ENCODE data around the gene MCOLN3.

DNA sequence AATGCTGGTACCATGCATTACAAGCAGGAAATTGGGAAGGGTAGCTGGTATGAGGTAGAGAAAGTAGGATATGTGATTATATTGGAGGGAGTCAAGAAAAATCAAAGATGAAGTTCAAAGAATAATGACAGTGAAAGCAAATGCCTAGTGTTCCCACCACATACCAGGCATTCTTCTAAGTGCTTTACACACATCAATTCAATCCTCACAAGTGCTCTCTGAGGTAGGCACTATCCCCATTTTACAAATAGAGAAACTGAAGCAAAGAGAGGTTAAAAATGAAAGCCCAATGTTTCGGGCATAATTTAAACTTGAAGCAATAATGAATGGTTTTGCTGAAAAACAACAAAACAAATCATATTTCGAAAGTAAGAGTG is 40.1 kb upstream of the MCOLN3 start:
- TF ChIP-seq, protein P1, sequence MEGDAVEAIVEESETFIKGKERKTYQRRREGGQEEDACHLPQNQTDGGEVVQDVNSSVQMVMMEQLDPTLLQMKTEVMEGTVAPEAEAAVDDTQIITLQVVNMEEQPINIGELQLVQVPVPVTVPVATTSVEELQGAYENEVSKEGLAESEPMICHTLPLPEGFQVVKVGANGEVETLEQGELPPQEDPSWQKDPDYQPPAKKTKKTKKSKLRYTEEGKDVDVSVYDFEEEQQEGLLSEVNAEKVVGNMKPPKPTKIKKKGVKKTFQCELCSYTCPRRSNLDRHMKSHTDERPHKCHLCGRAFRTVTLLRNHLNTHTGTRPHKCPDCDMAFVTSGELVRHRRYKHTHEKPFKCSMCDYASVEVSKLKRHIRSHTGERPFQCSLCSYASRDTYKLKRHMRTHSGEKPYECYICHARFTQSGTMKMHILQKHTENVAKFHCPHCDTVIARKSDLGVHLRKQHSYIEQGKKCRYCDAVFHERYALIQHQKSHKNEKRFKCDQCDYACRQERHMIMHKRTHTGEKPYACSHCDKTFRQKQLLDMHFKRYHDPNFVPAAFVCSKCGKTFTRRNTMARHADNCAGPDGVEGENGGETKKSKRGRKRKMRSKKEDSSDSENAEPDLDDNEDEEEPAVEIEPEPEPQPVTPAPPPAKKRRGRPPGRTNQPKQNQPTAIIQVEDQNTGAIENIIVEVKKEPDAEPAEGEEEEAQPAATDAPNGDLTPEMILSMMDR (IDR thresholded peaks at IDR 0.05), result no peak
- no peak for TF ChIP-seq POLR2A (IDR thresholded peaks at IDR 0.05)
